ENCODE measurements around the gene NFIA. TPM values are rescaled to one million over a fixed set of nuclear protein-coding genes. Genes with fewer than 3 reads are reported as not detected.

The NFIA gene
- total RNA-seq, 1 donor from 2014 or later, result 49.4 TPM

GRCh38 chr1:61221642-61222041 lies 139.3 kb downstream of the NFIA start:
- no peak for DNase-seq (ENCODE audit: extremely low spot score, unreplicated experiment)
- Mint-ChIP-seq H3K27ac (no peak overlapping the region), H3K4me1 (ENCODE audit: unreplicated experiment) (peaks cover 9% of the 10 kb centered on the region), H3K36me3 (peaks cover 8% of the 10 kb centered on the region), H3K4me3 (no peak overlapping the region), H3K27me3 (no peaks in the 10 kb centered on the region), H3K9me3 (no peaks in the 10 kb centered on the region)
- no peak for TF ChIP-seq CTCF (conservative IDR thresholded peaks at IDR 0.05)

- H3K9me3 Mint-ChIP-seq, result no peaks in the 10 kb centered on the region
- no peak overlapping the region for H3K4me3 Mint-ChIP-seq
- no peak overlapping the region for H3K27ac Mint-ChIP-seq
- peaks cover 11% of the 10 kb centered on the region for H3K4me1 Mint-ChIP-seq (ENCODE audit: unreplicated experiment)
- H3K27me3 Mint-ChIP-seq, result no peaks in the 10 kb centered on the region
- H3K36me3 Mint-ChIP-seq, result peaks cover 8% of the 10 kb centered on the region
- TF ChIP-seq CTCF (conservative IDR thresholded peaks at IDR 0.05), result no peak
- DNase-seq (ENCODE audit: extremely low spot score, unreplicated experiment), result no peak
Measured at GRCh38 chr1:61222240-61222639, 139.9 kb downstream of the NFIA start.

DNA sequence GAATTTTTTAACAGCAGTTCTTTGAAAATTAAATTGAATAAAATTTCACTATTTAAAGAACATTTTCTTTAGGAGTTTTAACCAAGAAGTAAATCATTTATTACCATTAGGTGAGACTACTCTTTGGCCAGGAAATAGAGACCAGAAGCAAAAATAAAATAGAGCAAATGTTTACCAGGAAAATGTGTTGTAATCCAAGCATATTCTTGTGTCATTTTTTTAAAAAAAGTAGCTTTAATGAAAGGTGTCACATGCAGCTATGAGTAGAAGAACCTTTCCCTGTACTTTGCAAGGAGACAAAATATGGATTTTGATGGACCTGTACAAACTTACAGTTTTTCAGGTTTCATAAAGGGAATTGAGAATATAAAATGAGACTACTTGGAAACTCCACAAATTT lies 140.8 kb downstream of the NFIA start:
- Mint-ChIP-seq H3K27me3 (no peaks in the 10 kb centered on the region), H3K4me1 (ENCODE audit: unreplicated experiment) (peaks cover 20% of the 10 kb centered on the region), H3K36me3 (peaks cover 3% of the 10 kb centered on the region), H3K4me3 (no peak overlapping the region), H3K9me3 (no peaks in the 10 kb centered on the region), H3K27ac (no peak overlapping the region)
- no peak for TF ChIP-seq CTCF (conservative IDR thresholded peaks at IDR 0.05)
- DNase-seq (ENCODE audit: extremely low spot score, unreplicated experiment), result no peak

DNA sequence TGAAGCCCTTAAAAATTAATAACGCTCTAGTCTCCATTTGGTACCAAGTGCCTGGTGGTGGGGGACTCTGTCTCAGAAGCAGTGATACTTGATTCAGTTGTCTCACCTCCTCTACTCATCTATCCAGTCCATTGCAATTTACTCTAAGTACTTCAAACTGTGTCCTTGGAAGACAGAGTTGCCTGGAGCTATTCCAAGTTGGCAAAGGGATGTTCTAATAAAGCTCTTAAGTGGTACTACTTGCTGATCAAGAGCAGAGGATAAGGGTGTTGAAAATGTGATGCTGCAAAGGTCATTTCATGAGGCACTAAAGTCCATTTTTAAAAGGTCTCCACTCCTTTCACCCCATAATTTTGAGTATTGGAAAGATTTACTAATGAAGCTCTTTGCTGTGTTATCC lies 142.2 kb downstream of the NFIA start:
- H3K36me3 Mint-ChIP-seq, result peaks cover 3% of the 10 kb centered on the region
- H3K9me3 Mint-ChIP-seq, result no peaks in the 10 kb centered on the region
- no peak overlapping the region for H3K27ac Mint-ChIP-seq
- no peak overlapping the region for H3K4me3 Mint-ChIP-seq
- no peak for TF ChIP-seq CTCF (conservative IDR thresholded peaks at IDR 0.05)
- no peak for DNase-seq (ENCODE audit: extremely low spot score, unreplicated experiment)
- H3K4me1 Mint-ChIP-seq (ENCODE audit: unreplicated experiment), result peaks cover 24% of the 10 kb centered on the region
- H3K27me3 Mint-ChIP-seq, result no peaks in the 10 kb centered on the region

DNA sequence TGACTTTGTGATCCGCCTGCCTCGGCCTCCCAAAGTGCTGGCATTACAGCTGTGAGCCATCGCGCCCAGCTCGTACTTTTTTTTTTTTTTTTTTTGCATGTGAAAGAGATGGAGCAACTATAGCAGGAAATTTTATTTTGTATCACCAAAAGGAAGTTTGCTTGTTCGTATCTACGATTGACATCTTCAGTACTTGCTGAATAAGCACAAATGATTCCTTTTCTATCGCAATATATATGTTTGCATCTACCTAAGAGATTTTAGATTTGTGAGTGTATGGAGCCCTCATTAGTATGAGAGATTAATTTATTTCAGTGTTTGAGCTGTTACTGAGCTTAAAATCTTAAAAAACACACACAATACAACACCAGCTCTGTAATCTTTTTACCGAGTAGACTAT lies 143.1 kb downstream of the NFIA start:
- DNase-seq (ENCODE audit: extremely low spot score, unreplicated experiment), result no peak
- no peaks in the 10 kb centered on the region for H3K9me3 Mint-ChIP-seq
- no peaks in the 10 kb centered on the region for H3K27me3 Mint-ChIP-seq
- no peak overlapping the region for H3K4me3 Mint-ChIP-seq
- TF ChIP-seq CTCF (conservative IDR thresholded peaks at IDR 0.05), result no peak
- H3K36me3 Mint-ChIP-seq, result no peaks in the 10 kb centered on the region
- H3K4me1 Mint-ChIP-seq (ENCODE audit: unreplicated experiment), result peaks cover 25% of the 10 kb centered on the region
- H3K27ac Mint-ChIP-seq, result no peak overlapping the region

Measured in type B pancreatic cell (in vitro differentiated cells).